MV-4-11 (cell line): ENCODE data around the gene CBR4.
"Not testable (repeated sequence)": the region's sequence is repeated elsewhere in the genome, so short reads cannot be mapped to it uniquely, and the experiment has no call there.

ENCODE experiments used
- DNase-seq: peaks from one replicate; lab custom pipeline; 2025; lab: John Stamatoyannopoulos, UW

Gene CBR4

DNA sequence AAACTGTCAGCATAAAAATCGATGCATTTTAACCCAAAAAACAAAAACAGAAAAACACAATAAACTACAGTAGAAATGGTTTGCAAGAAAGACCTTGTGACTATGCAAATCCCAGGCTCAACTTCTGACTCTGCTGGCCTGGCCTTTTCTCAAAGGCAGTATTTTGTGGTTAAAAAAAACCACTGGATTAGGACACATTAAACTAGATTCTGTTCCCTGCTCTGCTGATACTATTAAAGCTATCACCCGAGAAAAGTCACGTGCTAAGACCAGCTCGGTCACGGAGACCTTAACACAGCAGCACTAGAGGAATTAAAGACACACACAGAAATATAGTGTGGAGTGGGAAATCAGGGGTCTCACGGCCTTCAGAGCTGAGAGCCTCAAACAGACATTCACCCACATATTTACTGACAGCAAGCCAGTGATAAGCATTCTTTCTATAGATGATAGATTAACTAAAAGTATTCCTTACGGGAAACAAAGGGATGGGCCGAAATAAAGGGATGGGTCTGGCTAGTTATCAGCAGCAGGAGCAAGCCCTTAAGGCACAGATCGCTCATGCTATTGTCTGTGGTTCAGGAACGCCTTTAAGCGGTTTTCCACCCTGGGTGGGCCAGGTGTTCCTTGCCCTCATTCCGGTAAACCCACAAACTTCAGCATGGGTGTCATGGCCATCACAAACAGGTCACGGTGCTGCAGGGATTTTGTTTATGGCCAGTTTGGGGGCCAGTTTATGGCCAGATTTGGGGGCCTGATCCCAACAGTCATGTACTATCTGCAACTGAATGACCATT, 16.1 kb downstream of the CBR4 start:
- DNase-seq, result peak; percentile 84

DNA sequence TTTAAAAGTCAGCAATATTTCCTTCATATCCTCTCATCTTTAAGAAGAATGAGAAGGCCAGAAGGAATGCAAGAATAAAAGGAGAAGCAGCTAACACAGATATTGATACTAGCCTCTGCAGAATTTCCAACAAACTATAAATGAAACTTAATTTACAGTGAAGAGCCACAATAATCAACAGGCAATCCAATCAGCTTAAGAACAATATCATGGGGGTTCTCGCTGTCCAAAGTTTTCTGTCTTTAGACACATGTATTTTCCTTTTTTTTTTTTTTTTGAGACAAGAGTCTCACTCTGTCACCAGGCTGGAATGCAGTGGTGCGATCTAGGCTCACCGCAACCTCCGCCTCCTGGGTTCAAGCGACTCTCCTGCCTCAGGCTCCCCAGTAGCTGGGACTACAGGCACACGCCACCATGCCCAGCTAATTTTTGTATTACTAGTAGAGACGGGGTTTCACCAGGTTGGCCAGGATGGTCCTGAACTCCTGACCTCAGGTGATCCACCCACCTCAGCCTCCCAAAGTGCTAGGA, 17.0 kb downstream of the CBR4 start:
- DNase-seq, result not testable (repeated sequence)

DNA sequence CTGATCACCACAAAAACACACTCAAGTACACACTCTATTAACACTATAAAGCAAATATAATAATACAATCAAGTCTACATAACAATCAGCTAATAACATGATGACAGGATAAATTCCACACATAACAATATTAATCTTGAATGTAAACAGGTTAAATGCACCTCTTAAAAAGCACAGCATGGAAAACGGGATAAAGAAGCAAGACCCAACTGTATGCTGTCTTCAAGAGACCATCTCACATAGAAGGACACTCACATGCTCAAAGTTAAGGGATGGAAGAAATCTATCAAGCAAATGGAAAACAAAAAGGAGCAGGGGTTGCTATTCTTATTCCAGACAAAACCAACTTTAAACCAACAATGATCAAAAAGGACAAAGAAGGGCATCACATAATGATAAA, 28.1 kb downstream of the CBR4 start:
- no peak for DNase-seq

DNA sequence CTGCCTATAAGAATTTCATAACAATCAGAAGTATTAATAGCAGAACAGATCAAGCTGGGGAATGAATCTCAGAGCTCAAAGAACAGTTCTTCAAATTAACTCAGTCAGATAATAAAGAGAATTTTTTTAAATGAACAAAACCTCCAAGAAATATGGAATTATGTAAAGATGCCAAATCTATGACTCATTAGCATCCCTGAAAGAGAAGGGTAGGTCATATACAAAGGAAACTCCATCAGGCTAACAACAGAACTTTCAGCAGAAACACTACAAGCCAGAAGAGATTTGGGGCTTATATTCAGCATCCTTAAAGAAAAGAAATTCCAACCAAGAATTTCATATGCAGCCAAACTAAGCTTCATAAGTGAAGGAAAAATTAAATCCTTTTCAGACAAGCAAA, 28.6 kb downstream of the CBR4 start:
- no peak for DNase-seq

DNA sequence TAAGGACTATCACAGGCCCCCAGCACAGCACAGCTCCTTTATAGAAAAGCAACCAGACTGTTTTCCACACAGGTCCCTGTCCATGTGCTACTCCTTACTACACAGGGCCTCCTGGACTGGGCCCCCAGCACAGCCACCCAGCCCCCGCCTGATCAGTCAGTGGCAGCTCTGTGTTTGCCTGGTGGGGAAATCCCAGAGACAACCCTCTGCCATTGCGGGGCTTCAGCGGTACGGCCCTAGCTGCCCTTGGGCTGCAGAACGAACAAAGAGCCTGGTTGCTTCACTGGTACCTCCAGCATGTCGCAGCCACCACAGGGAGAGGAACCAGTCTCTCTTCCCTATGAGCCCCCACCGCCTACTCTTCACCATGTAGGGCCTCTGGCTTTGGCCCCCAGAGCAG, 30.7 kb downstream of the CBR4 start:
- DNase-seq, result no peak

DNA sequence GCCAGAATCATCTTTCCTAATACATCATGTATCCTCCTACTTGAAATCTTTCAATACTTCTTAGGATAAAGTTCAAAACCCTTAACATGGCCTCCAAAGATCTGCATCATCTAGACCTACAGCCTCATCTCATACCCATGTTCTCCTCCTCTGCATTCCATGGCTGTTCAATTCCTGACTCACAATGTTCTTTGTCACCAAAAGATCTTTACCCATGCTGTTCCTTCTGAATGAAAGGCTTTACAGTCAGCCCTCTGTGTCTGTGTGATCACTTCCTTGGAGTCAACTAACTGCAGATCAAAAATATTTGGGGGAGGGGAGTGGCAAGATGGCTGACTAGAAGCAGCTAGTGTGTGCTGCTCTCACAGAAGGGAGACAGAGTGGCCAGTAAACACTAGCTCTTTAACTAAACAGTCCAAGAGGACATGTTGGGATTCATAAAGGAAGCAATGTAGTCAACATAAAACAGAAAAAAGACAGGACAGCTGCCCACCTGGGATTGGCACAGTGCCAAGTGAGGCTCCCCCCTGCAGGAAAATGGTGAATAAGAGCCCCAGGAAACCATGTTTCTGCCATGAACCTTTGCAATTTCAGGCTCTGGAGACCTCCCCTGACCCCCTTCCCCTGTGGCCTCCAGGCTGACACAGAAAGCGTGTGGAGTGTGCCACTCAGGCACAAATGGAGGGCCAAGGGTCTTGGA, 31.9 kb downstream of the CBR4 start:
- DNase-seq, result no peak

DNA sequence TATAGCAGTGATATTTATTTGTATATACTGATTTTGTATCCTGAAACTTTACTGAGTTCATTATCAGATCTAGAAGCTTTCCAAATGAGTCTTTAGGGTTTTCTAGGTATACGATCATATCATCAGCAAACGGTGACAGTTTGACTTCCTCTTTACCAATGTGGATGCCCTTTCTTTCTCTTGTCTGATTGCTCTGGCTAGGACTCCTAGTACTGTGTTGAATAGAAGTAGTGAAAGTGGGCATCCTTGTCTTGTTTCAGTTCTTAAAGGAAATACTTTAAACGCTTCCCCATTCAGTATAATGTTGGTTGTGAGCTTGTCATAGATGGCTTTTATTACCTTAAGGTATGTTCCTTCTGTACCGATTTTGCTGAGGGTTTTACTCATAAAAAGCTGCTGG, 37.5 kb downstream of the CBR4 start:
- peak; percentile 55 for DNase-seq

DNA sequence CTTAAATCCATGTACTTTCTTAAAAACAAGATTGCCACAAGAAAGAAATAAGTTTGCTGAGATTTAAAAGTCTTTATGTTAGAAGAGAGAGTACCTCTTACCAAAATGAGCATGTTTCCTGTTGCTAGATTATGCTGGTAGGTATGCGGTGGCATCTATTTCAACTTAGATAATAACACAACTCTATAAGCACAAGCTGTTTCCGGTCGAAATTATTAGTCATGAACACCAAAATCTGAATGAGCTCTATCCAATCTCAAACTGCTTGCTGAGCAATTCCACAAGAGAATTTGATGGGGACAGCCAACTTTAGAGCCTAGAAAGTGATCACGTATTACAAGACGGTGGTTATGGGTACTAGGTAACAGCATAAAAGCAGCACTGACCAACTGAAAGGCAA, 49.3 kb downstream of the CBR4 start:
- DNase-seq, result no peak

DNA sequence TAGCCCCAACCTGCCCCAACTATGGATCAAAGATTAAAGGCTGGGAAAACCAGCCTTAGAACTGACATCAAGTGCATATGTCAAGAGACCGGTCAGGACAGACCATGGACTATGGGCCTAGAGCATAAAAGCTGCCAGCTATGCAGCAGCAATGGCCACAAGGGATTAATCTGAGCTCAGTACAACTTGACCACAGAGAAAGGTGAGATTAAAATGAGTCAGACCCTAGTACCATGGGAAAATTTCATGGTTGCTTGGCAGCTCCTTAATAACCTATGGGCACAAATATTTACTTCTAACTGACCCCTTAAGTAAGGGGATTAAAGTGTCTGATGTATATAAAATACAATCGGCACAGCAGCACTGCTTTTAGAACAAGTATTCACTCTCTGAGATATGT, 54.4 kb downstream of the CBR4 start:
- no peak for DNase-seq

DNA sequence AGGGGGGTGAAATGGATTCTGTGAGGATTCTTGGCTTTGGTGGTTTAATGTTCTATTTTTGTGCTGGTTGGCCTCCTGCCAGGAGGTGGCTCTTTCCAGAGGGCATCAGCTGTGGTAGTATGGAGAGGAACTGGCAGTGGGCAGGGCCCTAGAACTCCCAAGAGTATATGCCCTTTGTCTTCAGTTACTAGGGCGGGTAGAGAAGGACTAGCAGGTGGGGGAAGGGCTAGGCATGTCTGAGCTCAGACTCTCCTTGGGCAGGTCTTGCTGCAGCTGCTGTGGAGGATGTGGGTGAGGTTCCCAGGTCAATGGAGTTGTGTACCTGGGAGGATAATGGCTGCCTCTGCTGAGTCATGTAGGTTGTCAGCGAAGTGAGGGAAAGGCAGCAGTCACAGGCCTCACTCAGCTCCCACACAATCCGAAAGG, 57.2 kb downstream of the CBR4 start:
- not testable (repeated sequence) for DNase-seq

DNA sequence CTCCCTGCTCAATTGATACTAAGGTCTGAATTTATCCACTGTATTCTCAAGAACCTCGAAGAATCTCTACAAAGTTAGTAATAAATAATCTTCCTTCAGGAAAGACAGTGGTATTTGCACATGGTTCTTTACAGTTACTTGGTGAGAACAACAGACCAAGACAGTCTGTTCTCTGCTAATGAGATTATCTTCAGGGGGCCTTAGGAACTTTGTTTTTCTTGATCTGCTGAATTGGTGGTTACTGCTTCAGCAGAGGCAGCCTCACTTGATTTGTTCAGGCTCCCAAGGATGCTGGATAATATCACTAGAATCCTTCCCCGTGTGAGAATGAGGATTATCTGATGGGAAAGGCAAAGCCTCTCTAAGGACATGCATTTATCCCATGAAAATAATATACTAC, 64.8 kb downstream of the CBR4 start:
- no peak for DNase-seq

DNA sequence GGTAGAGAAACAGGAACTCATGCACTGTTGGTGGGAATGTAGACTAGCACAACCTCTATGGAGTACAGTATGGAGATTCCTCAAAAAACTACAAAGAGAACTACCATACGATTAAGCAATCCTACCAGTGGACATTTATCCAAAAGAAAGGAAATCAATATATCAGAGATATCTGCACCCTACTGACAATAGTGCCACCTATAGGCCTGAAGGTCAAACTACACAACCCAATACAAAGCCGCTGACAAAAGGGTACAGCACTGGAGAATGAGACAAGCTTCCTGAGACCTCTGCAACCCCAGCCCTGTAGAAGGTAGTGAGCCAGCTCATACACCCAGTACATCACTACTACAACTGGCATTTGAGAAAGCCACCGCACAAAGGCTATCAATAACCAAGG, 67.1 kb downstream of the CBR4 start:
- no peak for DNase-seq
